Measurements from ENCODE around the gene SLC12A7.
"Not testable (repeated sequence)": the region's sequence is repeated elsewhere in the genome, so short reads cannot be mapped to it uniquely, and the experiment has no call there.

The SLC12A7 gene

DNA sequence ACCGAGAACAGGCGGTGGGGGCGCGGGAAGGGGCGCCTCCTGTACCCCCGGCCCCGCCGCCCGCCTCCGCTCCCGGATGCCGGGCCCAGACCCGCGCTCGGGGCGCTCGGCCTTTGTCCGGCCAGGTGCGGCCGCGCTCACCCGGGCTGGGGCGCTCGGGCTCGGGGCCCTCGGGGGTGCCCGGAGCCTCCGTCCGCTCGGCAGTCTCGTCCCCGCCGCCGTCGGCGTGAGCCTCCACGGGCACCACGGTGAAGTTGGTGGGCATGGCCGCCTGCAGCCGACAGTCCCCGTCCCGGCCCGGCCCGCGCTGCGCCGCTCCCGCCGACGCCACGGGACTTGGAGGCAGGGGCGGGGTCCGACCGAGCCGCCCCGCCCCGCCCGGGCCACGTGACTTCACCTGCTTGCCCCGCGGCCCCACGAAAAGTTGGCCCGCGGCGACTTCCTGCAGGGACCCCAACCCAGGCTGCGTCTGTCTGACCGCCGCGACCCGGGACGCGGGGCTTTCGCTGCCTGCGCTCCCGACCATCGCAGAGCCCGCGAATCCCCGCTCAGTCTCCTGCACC lies at the start of gene SLC12A7:
Gene SLC12A7, minus strand, starts transcription at position 337 of the 563 bp plus-strand sequence. Its CDS starts 72 bp downstream, at position 265.
- no peak for DNase-seq (ENCODE audit: low read depth)

DNA sequence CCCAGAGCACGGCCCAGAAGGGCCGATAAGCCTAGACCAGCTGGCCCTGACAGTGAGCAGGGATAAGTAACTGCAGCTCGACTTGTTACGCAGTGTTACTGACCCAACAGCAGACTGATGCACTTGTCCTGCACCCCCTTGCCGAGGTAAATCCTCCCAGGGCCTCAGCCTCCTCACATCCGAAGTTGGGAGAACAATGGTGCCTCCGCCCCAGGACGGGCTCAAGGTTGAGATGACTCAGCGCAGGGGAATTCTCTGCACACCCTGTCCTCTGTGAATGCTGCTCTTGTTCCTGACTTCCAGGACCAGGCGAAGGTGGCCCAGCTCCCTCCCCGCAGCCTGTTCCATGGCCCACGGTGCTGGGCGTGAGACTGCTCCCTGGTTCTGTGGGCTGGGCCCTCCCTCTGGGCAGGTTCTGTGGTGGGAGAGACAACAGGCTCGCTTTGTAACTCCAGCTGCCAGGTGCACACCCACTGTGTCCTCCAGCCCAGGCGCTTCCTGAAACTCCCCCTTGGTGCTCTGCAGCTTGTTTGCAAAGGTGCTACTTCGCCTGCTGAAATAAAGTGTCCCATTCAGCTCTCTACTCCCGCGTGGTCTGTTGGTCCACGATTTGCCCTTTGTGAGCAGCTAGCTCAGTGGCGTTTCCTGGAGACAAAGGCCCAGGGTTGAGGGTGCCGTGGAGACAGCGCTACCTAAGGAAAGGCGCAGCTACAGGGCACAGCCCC lies 49.4 kb upstream of the SLC12A7 start:
- DNase-seq (ENCODE audit: low read depth), result no peak

GRCh38 chr5:1159774-1160406 lies 48.0 kb upstream of the SLC12A7 start:
- no peak for DNase-seq (ENCODE audit: low read depth)

DNA sequence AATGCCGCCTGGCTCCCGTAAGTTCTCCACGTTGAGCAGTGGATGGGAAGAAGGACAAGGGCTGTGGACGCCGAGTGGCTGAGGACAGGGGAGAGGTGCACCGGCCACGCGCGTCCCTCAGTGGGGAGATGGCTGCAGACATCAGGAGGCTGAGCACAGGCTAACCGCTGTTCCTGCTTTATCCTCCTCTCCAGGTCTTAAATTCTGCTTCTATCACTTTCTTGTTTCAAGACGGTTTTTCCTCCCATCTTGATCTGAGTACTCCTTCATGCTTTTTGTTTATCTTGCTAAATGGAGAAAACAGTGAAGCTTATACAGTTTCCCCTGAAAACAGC lies 47.4 kb upstream of the SLC12A7 start:
- DNase-seq (ENCODE audit: low read depth), result no peak

DNA sequence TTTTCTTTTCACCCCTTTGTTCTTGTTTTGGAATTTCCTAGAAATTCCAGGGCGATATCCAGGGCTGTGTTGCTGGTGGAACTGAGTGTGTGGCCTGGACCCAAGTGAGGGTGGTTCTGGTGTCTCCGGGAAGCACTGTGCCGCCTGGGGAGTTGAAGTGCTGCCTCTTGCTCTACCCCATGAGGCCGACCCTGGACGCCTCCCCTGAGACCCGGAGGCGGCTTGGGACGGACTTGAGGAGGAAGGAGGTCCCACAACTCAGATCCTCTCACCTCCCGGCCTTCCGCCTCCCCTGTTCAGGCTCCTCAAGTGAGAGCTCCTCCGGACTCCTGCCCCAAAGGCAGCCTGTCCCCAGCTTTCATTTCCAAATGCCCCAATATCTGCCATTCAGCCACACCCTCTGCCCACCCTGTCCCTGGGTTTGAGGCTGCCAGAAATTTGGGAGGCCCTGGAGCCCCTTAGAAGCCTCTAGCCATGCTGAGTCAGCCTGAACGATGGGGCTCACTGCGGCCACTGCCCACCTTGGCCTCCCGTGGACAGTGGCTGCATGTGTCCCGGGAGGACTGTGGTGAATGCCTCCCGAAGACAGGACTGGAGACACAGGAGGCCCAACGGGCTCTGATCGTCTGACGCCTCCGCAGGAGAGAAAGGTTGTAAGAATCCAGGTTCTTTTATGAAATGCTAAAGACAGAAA lies 46.9 kb upstream of the SLC12A7 start:
- DNase-seq (ENCODE audit: low read depth), result no peak

GRCh38 chr5:1157461-1157986 lies 45.7 kb upstream of the SLC12A7 start:
- not testable (repeated sequence) for DNase-seq (ENCODE audit: low read depth)

DNA sequence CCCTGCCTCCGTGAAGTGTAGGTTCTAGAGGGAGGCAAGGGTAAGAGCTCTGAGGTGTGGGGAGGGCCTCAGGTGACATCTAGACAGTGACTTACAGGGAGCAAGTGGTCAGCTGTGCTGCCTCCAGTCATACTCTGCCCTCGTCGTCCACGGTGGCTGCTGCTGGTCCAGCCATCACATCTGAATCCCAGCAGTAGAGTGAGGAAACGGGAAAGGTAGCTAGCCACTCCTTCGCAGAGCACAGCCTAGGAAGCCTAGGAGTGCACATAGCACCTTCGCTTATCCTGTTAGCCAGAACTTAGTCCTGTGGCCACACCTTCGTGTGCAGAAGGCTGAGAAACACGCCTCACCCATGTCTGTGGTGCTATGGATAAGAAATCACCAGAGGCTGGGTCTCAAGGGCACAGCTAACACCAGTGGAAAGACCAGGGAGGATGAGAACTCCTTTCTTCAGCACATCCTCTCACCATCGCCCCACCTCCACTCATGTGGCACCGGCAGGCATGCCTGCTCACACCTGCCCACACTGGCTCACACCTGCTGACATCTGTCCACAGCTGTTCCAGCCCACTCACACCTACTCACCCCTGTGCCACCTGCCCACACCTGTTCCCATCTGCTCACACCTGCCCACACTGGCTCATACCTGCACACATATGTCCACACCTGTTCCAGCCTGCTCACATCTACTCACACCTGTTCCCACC lies 45.0 kb upstream of the SLC12A7 start:
- no peak for DNase-seq (ENCODE audit: low read depth)

DNA sequence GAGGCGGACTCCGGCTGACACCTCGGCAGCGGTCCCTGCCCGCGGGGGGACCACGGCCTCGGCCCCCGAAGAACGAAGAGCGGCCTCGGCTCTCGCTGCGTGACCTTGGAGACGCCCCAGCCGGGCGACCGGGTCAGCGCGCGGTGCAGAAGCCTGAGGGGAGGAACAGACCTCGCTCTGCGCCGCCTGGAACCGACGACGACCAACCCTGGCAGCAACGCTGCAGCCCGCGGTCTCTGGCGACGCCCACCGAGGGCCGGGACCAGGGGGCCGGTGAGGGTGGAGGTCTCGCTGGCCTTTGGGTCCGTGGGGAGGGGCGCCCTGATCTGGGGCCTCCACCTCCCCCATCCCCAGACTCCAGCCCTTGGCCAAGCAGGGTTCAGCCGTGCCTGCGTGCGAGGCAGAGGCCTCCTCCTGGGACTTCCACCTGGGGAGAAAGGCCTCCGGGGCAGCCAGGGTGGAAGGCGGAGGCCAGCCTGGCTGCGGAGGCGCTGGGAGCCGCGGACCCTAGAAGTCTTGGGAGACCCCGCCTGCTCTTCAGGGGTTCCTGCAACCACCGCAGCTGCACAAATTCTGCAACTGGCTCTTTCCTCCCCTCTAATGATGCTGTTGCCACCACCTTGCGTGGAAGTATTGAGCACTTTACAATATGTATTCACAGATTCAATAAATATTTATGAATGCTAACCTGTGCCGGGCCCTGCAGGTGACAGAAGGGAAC lies 44.3 kb upstream of the SLC12A7 start:
- DNase-seq (ENCODE audit: low read depth), result no peak

GRCh38 chr5:1155191-1156032 lies 43.5 kb upstream of the SLC12A7 start:
- no peak for DNase-seq (ENCODE audit: low read depth)

- no peak for DNase-seq (ENCODE audit: low read depth)
Observed at GRCh38 chr5:1153428-1153827, 41.6 kb upstream of the SLC12A7 start.

GRCh38 chr5:1152771-1153282 lies 41.0 kb upstream of the SLC12A7 start:
- DNase-seq (ENCODE audit: low read depth), result no peak

GRCh38 chr5:1152156-1152555 lies 40.3 kb upstream of the SLC12A7 start:
- DNase-seq (ENCODE audit: low read depth), result peak; percentile 31

DNA sequence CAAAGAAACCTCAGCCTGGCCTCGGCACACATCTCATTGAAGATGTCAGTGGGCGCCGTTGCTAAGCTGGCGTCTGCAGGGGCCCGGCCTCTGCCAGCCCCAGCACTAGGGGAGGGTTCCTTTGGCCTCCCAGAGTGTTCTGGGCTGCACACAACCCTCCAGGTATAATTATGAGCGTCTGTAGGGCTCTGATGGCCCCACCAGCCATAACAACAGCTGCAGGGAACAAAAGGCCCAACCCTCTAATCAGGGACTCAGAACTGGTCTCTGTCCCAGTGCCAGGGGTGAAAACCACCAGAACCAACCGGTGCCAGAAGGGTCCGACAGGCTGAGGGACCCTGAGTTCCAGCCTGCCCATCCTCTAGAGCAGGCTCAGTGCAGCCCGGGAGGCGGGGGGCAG lies 39.5 kb upstream of the SLC12A7 start:
- DNase-seq (ENCODE audit: low read depth), result no peak

GRCh38 chr5:1150866-1151265 lies 39.0 kb upstream of the SLC12A7 start:
- no peak for DNase-seq (ENCODE audit: low read depth)

DNA sequence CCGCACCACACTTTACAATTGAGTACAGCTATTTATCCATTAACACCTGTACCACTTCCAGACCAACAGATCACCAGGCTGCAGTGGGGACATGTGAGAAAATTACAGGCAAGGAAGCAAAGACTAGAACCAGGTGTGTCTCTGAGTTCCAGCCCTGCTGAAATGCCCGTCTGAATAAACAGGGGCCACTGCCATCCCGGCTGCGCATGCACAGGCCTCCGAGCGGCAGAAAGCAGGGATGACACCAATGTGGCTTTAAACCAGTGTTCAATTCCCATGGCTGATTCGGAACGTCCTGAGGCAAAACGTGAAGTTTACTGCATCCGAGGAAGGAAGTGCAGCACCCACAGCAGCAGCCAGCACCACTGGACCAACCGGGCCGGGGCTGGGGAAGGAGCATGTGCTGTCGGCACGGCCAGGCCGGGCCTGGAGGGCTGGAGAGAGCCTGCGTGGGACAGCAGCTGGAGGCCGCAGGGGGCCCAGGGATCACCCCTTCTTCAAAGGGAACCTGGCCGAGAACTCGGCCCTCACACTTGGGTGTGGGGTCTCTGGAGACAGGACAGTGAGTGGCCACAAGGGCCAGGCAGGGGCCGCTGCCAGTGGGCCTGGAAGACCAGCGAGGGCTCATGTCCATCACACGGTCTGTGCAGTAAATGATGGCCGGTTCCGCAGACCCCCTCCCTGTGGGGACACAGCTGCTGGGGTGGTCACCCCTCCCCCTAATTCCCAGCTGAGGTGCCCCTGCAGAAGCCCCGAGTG lies 33.0 kb upstream of the SLC12A7 start:
- no peak for DNase-seq (ENCODE audit: low read depth)

- DNase-seq (ENCODE audit: low read depth), result no peak
Observed at GRCh38 chr5:1144089-1144488, 32.2 kb upstream of the SLC12A7 start.

DNA sequence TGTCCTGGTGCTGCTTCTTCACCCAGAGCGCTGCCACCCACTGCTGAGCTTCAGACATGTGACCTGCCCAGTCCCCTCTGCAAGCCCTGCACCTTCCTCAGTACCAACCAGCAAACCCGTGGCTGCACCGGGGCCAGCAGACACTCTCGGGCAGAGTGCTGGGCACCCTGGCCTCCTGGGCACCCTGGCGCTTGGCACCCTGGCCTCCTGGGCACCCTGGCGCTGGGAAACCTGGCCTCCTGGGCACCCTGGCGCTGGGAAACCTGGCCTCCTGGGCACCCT lies 31.7 kb upstream of the SLC12A7 start:
- DNase-seq (ENCODE audit: low read depth), result no peak

GRCh38 chr5:1142886-1143669 lies 31.2 kb upstream of the SLC12A7 start:
- DNase-seq (ENCODE audit: low read depth), result no peak

DNA sequence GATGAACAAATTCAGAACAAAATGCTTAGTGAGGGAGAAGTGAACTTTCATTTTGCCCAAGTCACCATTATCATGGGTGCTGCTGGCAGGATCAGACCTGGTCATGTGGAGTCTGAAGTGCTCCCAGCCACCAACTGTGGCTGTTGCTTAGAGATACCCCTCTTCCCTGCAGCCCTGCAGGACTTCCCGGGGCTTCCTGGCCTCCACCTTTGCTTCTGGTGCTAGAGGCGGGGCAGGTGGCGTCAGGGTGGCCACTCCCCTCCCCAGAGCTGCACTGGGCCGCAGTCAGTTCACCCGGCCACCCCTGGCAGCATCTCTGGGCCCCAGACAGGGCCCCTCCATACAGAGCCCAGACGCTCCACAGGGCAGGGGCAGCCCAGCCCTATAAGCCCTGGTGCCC lies 30.0 kb upstream of the SLC12A7 start:
- DNase-seq (ENCODE audit: low read depth), result no peak
